DOHH2 (cell line): ENCODE results near the gene GPANK1.

Experiments
- H3F3A ChIP-seq: fragments of 200-600 bp; sonication (generic), shearing (Covaris generic); 2 replicates; pipeline ENCODE4 v1.6.0; 2016; ENCODE audit warnings: antibody characterized with exemption, mild to moderate bottlenecking; ENCODE audit not compliant: control insufficient read depth, insufficient read depth
- H3K27ac ChIP-seq: fragments of 200-600 bp; sonication (generic); 2 replicates; pipeline ENCODE4 v1.5.1; 2014; ENCODE audit warnings: low read depth, mild to moderate bottlenecking, low read length, moderate library complexity
- H3K27me3 ChIP-seq: fragments of 200-600 bp; sonication (generic); 2 replicates; pipeline ENCODE4 v1.6.1; 2014; ENCODE audit warnings: mild to moderate bottlenecking, low read length, mixed read lengths; ENCODE audit not compliant: control insufficient read depth
- H3K36me3 ChIP-seq: fragments of 200-600 bp; sonication (generic); 2 replicates; pipeline ENCODE4 v1.6.1; 2014; ENCODE audit warnings: mild to moderate bottlenecking, low read length, moderate library complexity, mixed read lengths; ENCODE audit not compliant: control insufficient read depth
- H3K4me1 ChIP-seq: fragments of 200-600 bp; sonication (generic); 2 replicates; pipeline ENCODE4 v1.6.1; 2014; ENCODE audit warnings: mild to moderate bottlenecking, low read length, mixed read lengths; ENCODE audit not compliant: control insufficient read depth
- H3K4me2 ChIP-seq: fragments of 200-600 bp; sonication (generic); 2 replicates; pipeline ENCODE4 v1.6.0; 2014; ENCODE audit warnings: mild to moderate bottlenecking, low read length, moderate library complexity
- H3K4me3 ChIP-seq: fragments of 200-600 bp; sonication (generic); 2 replicates; pipeline ENCODE4 v1.5.1; 2014; ENCODE audit warnings: mild to moderate bottlenecking, low read length, mixed read lengths
- H3K79me2 ChIP-seq: fragments of 200-600 bp; sonication (generic); 2 replicates; pipeline ENCODE4 v1.6.1; 2014; ENCODE audit warnings: mild to moderate bottlenecking, low read length, mixed read lengths; ENCODE audit not compliant: control insufficient read depth
- H3K9me2 ChIP-seq: fragments of 200-600 bp; sonication (generic); replicated peaks from 2 replicates; pipeline ENCODE4 v1.6.1; 2014; ENCODE audit warnings: mild to moderate bottlenecking, low read length, mixed read lengths; ENCODE audit not compliant: control insufficient read depth
- H3K9me3 ChIP-seq: fragments of 200-600 bp; sonication (generic); 2 replicates; pipeline ENCODE4 v1.6.1; 2014; ENCODE audit warnings: antibody characterized with exemption, low read length, mixed read lengths; ENCODE audit not compliant: control insufficient read depth, insufficient read depth
- H4K20me1 ChIP-seq: fragments of 200-600 bp; sonication (generic); 2 replicates; pipeline ENCODE4 v1.6.0; 2014; ENCODE audit warnings: low read depth, mild to moderate bottlenecking, antibody characterized with exemption, low read length, moderate library complexity; ENCODE audit not compliant: control insufficient read depth, insufficient read depth
- CTCF ChIP-seq: fragments of 200-600 bp; sonication (generic); IDR thresholded peaks from one replicate; pipeline ENCODE4 v1.5.1; 2014; ENCODE audit warnings: antibody characterized with exemption, mild to moderate bottlenecking, low read depth, low read length; ENCODE audit not compliant: poor library complexity, severe bottlenecking
- EZH2phosphoT487 ChIP-seq: fragments of 200-600 bp; sonication (generic); IDR thresholded peaks from 2 replicates; pipeline ENCODE4 v1.6.1; 2017; ENCODE audit warnings: borderline replicate concordance, mild to moderate bottlenecking, antibody characterized with exemption, low read length, moderate library complexity, mixed read lengths

Gene GPANK1

GRCh38 chr6:31631209-31631608 lies 33.6 kb downstream of the GPANK1 start:
- H4K20me1 ChIP-seq: peaks cover 4% of the 10 kb centered on the region; the same call in 1 of the 2 replicates
- H3K27me3 ChIP-seq: no peaks in the 10 kb centered on the region
- H3K4me1 ChIP-seq: no peaks in the 10 kb centered on the region
- no peak for TF ChIP-seq EZH2phosphoT487
- TF ChIP-seq CTCF: no peak
- H3K4me3 ChIP-seq: no peak overlapping the region
- H3K9me3 ChIP-seq: no peaks in the 10 kb centered on the region
- H3F3A ChIP-seq: peaks cover 24% of the 10 kb centered on the region
- H3K9me2 ChIP-seq: no peaks in the 10 kb centered on the region
- H3K4me2 ChIP-seq: no peak overlapping the region
- peaks cover 42% of the 10 kb centered on the region for H3K79me2 ChIP-seq
- H3K36me3 ChIP-seq: peaks cover 100% of the 10 kb centered on the region
- no peak overlapping the region for H3K27ac ChIP-seq

GRCh38 chr6:31630177-31630934 lies 34.4 kb downstream of the GPANK1 start:
- no peaks in the 10 kb centered on the region for H3K4me1 ChIP-seq
- TF ChIP-seq EZH2phosphoT487 (no peak), CTCF (no peak)
- no peak overlapping the region for H3K27ac ChIP-seq
- peaks cover 50% of the 10 kb centered on the region for H3K79me2 ChIP-seq
- H3K9me3 ChIP-seq: no peaks in the 10 kb centered on the region
- no peak overlapping the region for H3K4me3 ChIP-seq
- H3K4me2 ChIP-seq: no peak overlapping the region
- H3F3A ChIP-seq: peaks cover 18% of the 10 kb centered on the region; the same call in 1 of the 2 replicates
- no peaks in the 10 kb centered on the region for H3K27me3 ChIP-seq
- H3K36me3 ChIP-seq: peaks cover 100% of the 10 kb centered on the region
- H4K20me1 ChIP-seq: peaks cover 4% of the 10 kb centered on the region; the same call in 1 of the 2 replicates
- H3K9me2 ChIP-seq: no peaks in the 10 kb centered on the region

- Histone ChIP-seq H3K9me2 (no peaks in the 10 kb centered on the region), H3K4me2 (no peak overlapping the region), H3K79me2 (peaks cover 61% of the 10 kb centered on the region), H4K20me1 (peaks cover 4% of the 10 kb centered on the region; the same call in 1 of the 2 replicates), H3K27me3 (no peaks in the 10 kb centered on the region), H3K9me3 (no peaks in the 10 kb centered on the region), H3K4me3 (no peak overlapping the region), H3K36me3 (peaks cover 100% of the 10 kb centered on the region), H3K4me1 (no peaks in the 10 kb centered on the region), H3F3A (peaks cover 8% of the 10 kb centered on the region; the same call in 1 of the 2 replicates), H3K27ac (no peak overlapping the region)
- no peak for TF ChIP-seq EZH2phosphoT487
- no peak for TF ChIP-seq CTCF
These were observed 35.8 kb downstream of the GPANK1 start for GRCh38 chr6:31629014-31629413.
